Upper lobe of right lung (tissue), 1 donor: ENCODE data around the gene FUT7. TPM values are rescaled to one million over a fixed set of nuclear protein-coding genes. Genes with fewer than 3 reads are reported as not detected.

Source experiments
- ATAC-seq: fragments of 200-7000 bp; cut with Tn5 transposase; one replicate; pipeline ENCODE4 v1.9.1; 2020; ENCODE audit warnings: mild to moderate bottlenecking, moderate library complexity
- DNase-seq: peaks from one replicate; pipeline ENCODE4 v3.0.0-alpha.2; 2020
- H3K27ac ChIP-seq: fragments of 200-600 bp; one replicate; pipeline ENCODE4 v1.8.0; 2022
- H3K27me3 ChIP-seq: fragments of 200-600 bp; one replicate; pipeline ENCODE4 v1.8.0; 2022; ENCODE audit warnings: mild to moderate bottlenecking
- H3K36me3 ChIP-seq: fragments of 200-600 bp; one replicate; pipeline ENCODE4 v1.8.0; 2022
- H3K4me1 ChIP-seq: fragments of 200-600 bp; one replicate; pipeline ENCODE4 v1.8.0; 2022
- H3K4me3 ChIP-seq: fragments of 200-600 bp; one replicate; pipeline ENCODE4 v1.8.0; 2022; ENCODE audit warnings: mild to moderate bottlenecking
- H3K9me3 ChIP-seq: fragments of 200-600 bp; one replicate; pipeline ENCODE4 v1.8.0; 2022
- CTCF ChIP-seq: fragments of 200-600 bp; IDR thresholded peaks from one replicate; pipeline ENCODE4 v1.8.0; 2022; ENCODE audit warnings: antibody characterized with exemption
- intact Hi-C: fragments of 100-400 bp; cut with DNase I; formaldehyde crosslinking; loops from one replicate; pipeline ENCODE4 v1.11.0; 2022
- total RNA-seq: library from RNA; stranded (reverse); fragmentation: NEBNext Ultra II Directional; extraction: Animal tissue kit (Norgen Biotek cat#: 25700); gene quantifications from one replicate; pipeline ENCODE4 v1.2.1, GENCODE V29; 2021
- donor health status: DM: no; HTN: yes; CAD: no; lungs with severe emphysema.

FUT7 gene
- total RNA-seq, 1 donor from 2014 or later: 0.81 TPM

GRCh38 chr9:136985027-136985602, 46.8 kb downstream of the FUT7 start:
- ATAC-seq: no peak

GRCh38 chr9:136984464-136985026, 47.3 kb downstream of the FUT7 start:
- no peak for TF ChIP-seq CTCF
- Histone ChIP-seq H3K4me1 (peaks cover 5% of the 10 kb centered on the region), H3K27me3 (peaks cover 23% of the 10 kb centered on the region), H3K36me3 (no peaks in the 10 kb centered on the region), H3K9me3 (no peaks in the 10 kb centered on the region), H3K27ac (no peak overlapping the region), H3K4me3 (no peak overlapping the region)
- DNase-seq: no peak
- intact Hi-C loops: no loop called here
- no peak for ATAC-seq

More at GRCh38 chr9:136985027-136985602, 46.8 kb downstream of the FUT7 start:
- no peaks in the 10 kb centered on the region for H3K36me3 ChIP-seq
- H3K9me3 ChIP-seq: no peaks in the 10 kb centered on the region
- no peak overlapping the region for H3K27ac ChIP-seq
- H3K27me3 ChIP-seq: peaks cover 23% of the 10 kb centered on the region
- intact Hi-C loops: no loop called here
- peaks cover 5% of the 10 kb centered on the region for H3K4me1 ChIP-seq
- no peak for TF ChIP-seq CTCF
- no peak overlapping the region for H3K4me3 ChIP-seq
- DNase-seq: no peak

DNA sequence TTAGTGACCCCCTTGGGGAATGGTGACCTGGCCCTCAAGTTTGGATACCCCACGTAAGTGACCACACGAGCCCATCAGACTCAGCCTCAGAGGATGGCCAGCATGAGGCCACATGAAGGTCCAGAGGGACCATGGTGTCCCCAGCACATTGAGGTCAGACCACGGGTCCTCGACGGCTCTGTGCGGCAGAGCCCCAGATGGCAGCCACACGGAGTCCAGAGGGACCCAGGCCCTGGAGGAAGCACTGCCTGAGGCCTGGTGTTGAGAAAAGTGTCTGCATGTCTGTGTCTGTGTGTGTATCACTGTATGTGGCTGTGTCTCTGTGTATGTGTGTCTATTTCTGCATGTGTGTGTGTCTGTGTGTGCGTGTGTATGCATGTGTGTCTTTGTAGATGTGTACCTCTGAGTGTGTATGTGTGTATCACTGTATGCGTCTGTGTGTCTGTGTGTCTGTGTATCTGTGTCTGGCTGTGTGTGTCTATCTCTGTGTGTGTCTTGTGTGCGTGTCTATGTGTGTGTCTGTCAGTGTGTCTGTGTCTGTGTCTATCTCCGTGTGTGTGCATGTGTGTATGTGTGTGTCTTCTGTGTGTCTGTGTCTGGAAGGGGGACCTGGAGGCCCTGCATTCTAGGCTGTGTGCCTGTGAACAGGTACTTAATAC, 48.1 kb downstream of the FUT7 start:
- H3K4me1 ChIP-seq: peaks cover 5% of the 10 kb centered on the region
- no peaks in the 10 kb centered on the region for H3K9me3 ChIP-seq
- ATAC-seq (no peak), DNase-seq (no peak)
- no peak overlapping the region for H3K4me3 ChIP-seq
- no peaks in the 10 kb centered on the region for H3K36me3 ChIP-seq
- peaks cover 23% of the 10 kb centered on the region for H3K27me3 ChIP-seq
- no peak for TF ChIP-seq CTCF
- no peak overlapping the region for H3K27ac ChIP-seq
- intact Hi-C loops: no loop called here

GRCh38 chr9:136983167-136983566, 48.7 kb downstream of the FUT7 start:
- Histone ChIP-seq H3K27me3 (peaks cover 23% of the 10 kb centered on the region), H3K36me3 (no peaks in the 10 kb centered on the region), H3K27ac (no peak overlapping the region), H3K4me1 (peaks cover 5% of the 10 kb centered on the region), H3K4me3 (no peak overlapping the region), H3K9me3 (no peaks in the 10 kb centered on the region)
- ATAC-seq (no peak), DNase-seq (no peak)
- TF ChIP-seq CTCF: no peak
- intact Hi-C loops: no loop called here

GRCh38 chr9:136982232-136983051, 49.4 kb downstream of the FUT7 start, which contains the start of gene LCNL1:
Gene LCNL1 (plus strand): TSS chr9:136982993. CDS start chr9:136983587, 594 bp downstream.
- no peak within 1 kb of the TSS for H3K4me3 ChIP-seq
- no peak for ATAC-seq

More at GRCh38 chr9:136982232-136983051, 49.4 kb downstream of the FUT7 start, which contains the start of gene LCNL1:
- no peaks in the 10 kb centered on the region for H3K36me3 ChIP-seq
- intact Hi-C loops: no loop called here
- H3K9me3 ChIP-seq: no peaks in the 10 kb centered on the region
- no peak for DNase-seq
- peak within 1 kb of the TSS; percentile 63 for H3K27ac ChIP-seq
- H3K4me1 ChIP-seq: peaks cover 11% of the 10 kb centered on the region
- no peak for TF ChIP-seq CTCF
- peaks cover 23% of the 10 kb centered on the region for H3K27me3 ChIP-seq
